SK-N-SH treated with all-trans-retinoic acid at 6 μM for 48 hours (cell line): ENCODE measurements around the gene RRH.
"Not testable (repeated sequence)": the region's sequence is repeated elsewhere in the genome, so short reads cannot be mapped to it uniquely, and the experiment has no call there.

Experiments
- ATAC-seq: fragments of 200-7000 bp; cut with Tn5 transposase; 3 replicates; pipeline ENCODE4 v1.9.1; 2020; ENCODE audit warnings: mild to moderate bottlenecking, moderate library complexity
- ARNTL ChIP-seq: fragments of 450-650 bp; formaldehyde crosslinking; IDR thresholded peaks from 2 replicates; pipeline ENCODE4 v1.5.0; 2020; ENCODE audit warnings: low read depth, mild to moderate bottlenecking, moderate library complexity, borderline replicate concordance
- BACH2 ChIP-seq: fragments of 250-450 bp; sonication (Bioruptor Pico); IDR thresholded peaks from 2 replicates; pipeline ENCODE4 v1.9.0; 2021; ENCODE audit warnings: mild to moderate bottlenecking, borderline replicate concordance
- CSDC2 ChIP-seq: fragments of 250-450 bp; sonication (Bioruptor Pico); IDR thresholded peaks from 2 replicates; pipeline ENCODE4 v1.5.0; 2020; ENCODE audit warnings: mild to moderate bottlenecking, moderate library complexity
- ESRRG ChIP-seq: fragments of 250-450 bp; sonication (Bioruptor Pico); IDR thresholded peaks from 2 replicates; pipeline ENCODE4 v1.6.1; 2021; ENCODE audit warnings: mild to moderate bottlenecking
- ISL1 ChIP-seq: fragments of 250-450 bp; sonication (Bioruptor Pico); IDR thresholded peaks from 2 replicates; pipeline ENCODE4 v2.1.2; 2022; ENCODE audit warnings: mild to moderate bottlenecking, moderate library complexity
- OSR1 ChIP-seq: fragments of 250-450 bp; sonication (Bioruptor Pico); IDR thresholded peaks from 2 replicates; pipeline ENCODE4 v1.8.0; 2022; ENCODE audit warnings: moderate library complexity, mild to moderate bottlenecking, inconsistent platforms
- PATZ1 ChIP-seq: fragments of 250-450 bp; sonication (Bioruptor Pico); IDR thresholded peaks from 2 replicates; pipeline ENCODE4 v1.8.0; 2020; ENCODE audit warnings: mild to moderate bottlenecking, moderate library complexity, borderline replicate concordance
- POU6F1 ChIP-seq: fragments of 250-450 bp; sonication (Bioruptor Pico); IDR thresholded peaks from 2 replicates; pipeline ENCODE4 v1.8.0; 2021; ENCODE audit warnings: low read depth, mild to moderate bottlenecking, moderate library complexity, borderline replicate concordance
- RARB ChIP-seq: fragments of 250-450 bp; sonication (Bioruptor Pico); IDR thresholded peaks from 2 replicates; pipeline ENCODE4 v1.8.0; 2021; ENCODE audit warnings: mild to moderate bottlenecking, moderate library complexity
- SNAI2 ChIP-seq: fragments of 250-450 bp; sonication (Bioruptor Pico); IDR thresholded peaks from 2 replicates; pipeline ENCODE4 v1.5.0; 2020; ENCODE audit warnings: mild to moderate bottlenecking, moderate library complexity
- TCF4 ChIP-seq: fragments of 250-450 bp; sonication (Bioruptor Pico); IDR thresholded peaks from 2 replicates; pipeline ENCODE4 v1.8.0; 2021; ENCODE audit warnings: mild to moderate bottlenecking, moderate library complexity, borderline replicate concordance
- TOX ChIP-seq: fragments of 250-450 bp; sonication (Bioruptor Pico); IDR thresholded peaks from 2 replicates; pipeline ENCODE4 v1.8.0; 2021; ENCODE audit warnings: mild to moderate bottlenecking, moderate library complexity, borderline replicate concordance
- ZC3H10 ChIP-seq: fragments of 250-450 bp; sonication (Bioruptor Pico); IDR thresholded peaks from 2 replicates; pipeline ENCODE4 v1.5.1; 2021; ENCODE audit warnings: mild to moderate bottlenecking, moderate library complexity
- ZFP3 ChIP-seq: fragments of 250-450 bp; sonication (Bioruptor Pico); IDR thresholded peaks from 2 replicates; pipeline ENCODE4 v1.5.0; 2020; ENCODE audit warnings: mild to moderate bottlenecking, moderate library complexity
- ZFP30 ChIP-seq: fragments of 450-650 bp; formaldehyde crosslinking; IDR thresholded peaks from 2 replicates; pipeline ENCODE4 v1.5.0; 2022; ENCODE audit warnings: mild to moderate bottlenecking, moderate library complexity
- ZNF565 ChIP-seq: fragments of 450-650 bp; formaldehyde crosslinking; conservative IDR thresholded peaks from 2 replicates; pipeline ENCODE4 v1.5.0; 2020; ENCODE audit warnings: low read depth, mild to moderate bottlenecking, moderate library complexity
- ZNF70 ChIP-seq: fragments of 450-650 bp; formaldehyde crosslinking; IDR thresholded peaks from 2 replicates; pipeline ENCODE4 v1.5.0; 2020; ENCODE audit warnings: mild to moderate bottlenecking, moderate library complexity
- TF ChIP-seq, protein P1 (sequence below): fragments of 250-450 bp; sonication (Bioruptor Pico); IDR thresholded peaks from 2 replicates; pipeline ENCODE4 v1.5.1; 2020; ENCODE audit warnings: low read depth, mild to moderate bottlenecking, moderate library complexity
- TF ChIP-seq, protein P2 (sequence below): fragments of 250-450 bp; sonication (Bioruptor Pico); IDR thresholded peaks from 2 replicates; pipeline ENCODE4 v1.5.1; 2021; ENCODE audit warnings: mild to moderate bottlenecking, moderate library complexity
- TF ChIP-seq, protein P3 (sequence below): fragments of 250-450 bp; sonication (Bioruptor Pico); IDR thresholded peaks from 2 replicates; pipeline ENCODE4 v1.5.0; 2020; ENCODE audit warnings: mild to moderate bottlenecking, moderate library complexity

RRH gene

GRCh38 chr4:109847896-109848442 lies 20.2 kb downstream of the RRH start, which contains the start of gene LRIT3:
Gene LRIT3, plus strand, starts transcription at chr4:109848107. Its CDS starts 95 bp downstream, at chr4:109848202.
- TF ChIP-seq ZFP30 (no peak), RARB (CRISPR knock-in tag) (no peak), PATZ1 (no peak), ZNF70 (CRISPR knock-in tag) (no peak), TOX (no peak), SNAI2 (CRISPR knock-in tag) (no peak), ZFP3 (CRISPR knock-in tag) (no peak), OSR1 (no peak), ISL1 (CRISPR knock-in tag) (no peak), ZNF565 (CRISPR knock-in tag) (no peak)
- TF ChIP-seq, all 23 proteins: peak for 0
- no peak for ATAC-seq

- TF ChIP-seq, protein P1, sequence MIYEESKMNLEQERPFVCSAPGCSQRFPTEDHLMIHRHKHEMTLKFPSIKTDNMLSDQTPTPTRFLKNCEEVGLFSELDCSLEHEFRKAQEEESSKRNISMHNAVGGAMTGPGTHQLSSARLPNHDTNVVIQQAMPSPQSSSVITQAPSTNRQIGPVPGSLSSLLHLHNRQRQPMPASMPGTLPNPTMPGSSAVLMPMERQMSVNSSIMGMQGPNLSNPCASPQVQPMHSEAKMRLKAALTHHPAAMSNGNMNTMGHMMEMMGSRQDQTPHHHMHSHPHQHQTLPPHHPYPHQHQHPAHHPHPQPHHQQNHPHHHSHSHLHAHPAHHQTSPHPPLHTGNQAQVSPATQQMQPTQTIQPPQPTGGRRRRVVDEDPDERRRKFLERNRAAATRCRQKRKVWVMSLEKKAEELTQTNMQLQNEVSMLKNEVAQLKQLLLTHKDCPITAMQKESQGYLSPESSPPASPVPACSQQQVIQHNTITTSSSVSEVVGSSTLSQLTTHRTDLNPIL (CRISPR knock-in tag): no peak
- no peak for TF ChIP-seq OSR1
These were observed 20.7 kb downstream of the RRH start for GRCh38 chr4:109848501-109848900.

GRCh38 chr4:109850601-109851000 lies 22.8 kb downstream of the RRH start:
- ATAC-seq: no peak
- TF ChIP-seq TOX (no peak), TCF4 (no peak), POU6F1 (CRISPR knock-in tag) (no peak), ARNTL (no peak), CSDC2 (CRISPR knock-in tag) (no peak), ESRRG (CRISPR knock-in tag) (no peak), ZC3H10 (no peak), OSR1 (no peak), PATZ1 (no peak), ISL1 (CRISPR knock-in tag) (no peak), SNAI2 (CRISPR knock-in tag) (no peak), BACH2 (CRISPR knock-in tag) (no peak), RARB (CRISPR knock-in tag) (no peak)
- TF ChIP-seq, protein P1 (CRISPR knock-in tag): no peak
- TF ChIP-seq, protein P2, sequence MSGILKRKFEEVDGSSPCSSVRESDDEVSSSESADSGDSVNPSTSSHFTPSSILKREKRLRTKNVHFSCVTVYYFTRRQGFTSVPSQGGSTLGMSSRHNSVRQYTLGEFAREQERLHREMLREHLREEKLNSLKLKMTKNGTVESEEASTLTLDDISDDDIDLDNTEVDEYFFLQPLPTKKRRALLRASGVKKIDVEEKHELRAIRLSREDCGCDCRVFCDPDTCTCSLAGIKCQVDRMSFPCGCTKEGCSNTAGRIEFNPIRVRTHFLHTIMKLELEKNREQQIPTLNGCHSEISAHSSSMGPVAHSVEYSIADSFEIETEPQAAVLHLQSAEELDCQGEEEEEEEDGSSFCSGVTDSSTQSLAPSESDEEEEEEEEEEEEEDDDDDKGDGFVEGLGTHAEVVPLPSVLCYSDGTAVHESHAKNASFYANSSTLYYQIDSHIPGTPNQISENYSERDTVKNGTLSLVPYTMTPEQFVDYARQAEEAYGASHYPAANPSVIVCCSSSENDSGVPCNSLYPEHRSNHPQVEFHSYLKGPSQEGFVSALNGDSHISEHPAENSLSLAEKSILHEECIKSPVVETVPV (CRISPR knock-in tag): no peak
- TF ChIP-seq, protein P3, sequence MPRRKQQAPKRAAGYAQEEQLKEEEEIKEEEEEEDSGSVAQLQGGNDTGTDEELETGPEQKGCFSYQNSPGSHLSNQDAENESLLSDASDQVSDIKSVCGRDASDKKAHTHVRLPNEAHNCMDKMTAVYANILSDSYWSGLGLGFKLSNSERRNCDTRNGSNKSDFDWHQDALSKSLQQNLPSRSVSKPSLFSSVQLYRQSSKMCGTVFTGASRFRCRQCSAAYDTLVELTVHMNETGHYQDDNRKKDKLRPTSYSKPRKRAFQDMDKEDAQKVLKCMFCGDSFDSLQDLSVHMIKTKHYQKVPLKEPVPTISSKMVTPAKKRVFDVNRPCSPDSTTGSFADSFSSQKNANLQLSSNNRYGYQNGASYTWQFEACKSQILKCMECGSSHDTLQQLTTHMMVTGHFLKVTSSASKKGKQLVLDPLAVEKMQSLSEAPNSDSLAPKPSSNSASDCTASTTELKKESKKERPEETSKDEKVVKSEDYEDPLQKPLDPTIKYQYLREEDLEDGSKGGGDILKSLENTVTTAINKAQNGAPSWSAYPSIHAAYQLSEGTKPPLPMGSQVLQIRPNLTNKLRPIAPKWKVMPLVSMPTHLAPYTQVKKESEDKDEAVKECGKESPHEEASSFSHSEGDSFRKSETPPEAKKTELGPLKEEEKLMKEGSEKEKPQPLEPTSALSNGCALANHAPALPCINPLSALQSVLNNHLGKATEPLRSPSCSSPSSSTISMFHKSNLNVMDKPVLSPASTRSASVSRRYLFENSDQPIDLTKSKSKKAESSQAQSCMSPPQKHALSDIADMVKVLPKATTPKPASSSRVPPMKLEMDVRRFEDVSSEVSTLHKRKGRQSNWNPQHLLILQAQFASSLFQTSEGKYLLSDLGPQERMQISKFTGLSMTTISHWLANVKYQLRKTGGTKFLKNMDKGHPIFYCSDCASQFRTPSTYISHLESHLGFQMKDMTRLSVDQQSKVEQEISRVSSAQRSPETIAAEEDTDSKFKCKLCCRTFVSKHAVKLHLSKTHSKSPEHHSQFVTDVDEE: no peak

More at GRCh38 chr4:109848501-109848900, 20.7 kb downstream of the RRH start:
- ATAC-seq: no peak

GRCh38 chr4:109859426-109860300 lies 31.9 kb downstream of the RRH start:
- ATAC-seq: not testable (repeated sequence)
